ENCODE measurements around the gene RPLP2. TPM values are rescaled to one million over a fixed set of nuclear protein-coding genes. Genes with fewer than 3 reads are reported as not detected.

The RPLP2 gene
- total RNA-seq, 1 experiment from 2014 or later: 1,145 TPM

DNA sequence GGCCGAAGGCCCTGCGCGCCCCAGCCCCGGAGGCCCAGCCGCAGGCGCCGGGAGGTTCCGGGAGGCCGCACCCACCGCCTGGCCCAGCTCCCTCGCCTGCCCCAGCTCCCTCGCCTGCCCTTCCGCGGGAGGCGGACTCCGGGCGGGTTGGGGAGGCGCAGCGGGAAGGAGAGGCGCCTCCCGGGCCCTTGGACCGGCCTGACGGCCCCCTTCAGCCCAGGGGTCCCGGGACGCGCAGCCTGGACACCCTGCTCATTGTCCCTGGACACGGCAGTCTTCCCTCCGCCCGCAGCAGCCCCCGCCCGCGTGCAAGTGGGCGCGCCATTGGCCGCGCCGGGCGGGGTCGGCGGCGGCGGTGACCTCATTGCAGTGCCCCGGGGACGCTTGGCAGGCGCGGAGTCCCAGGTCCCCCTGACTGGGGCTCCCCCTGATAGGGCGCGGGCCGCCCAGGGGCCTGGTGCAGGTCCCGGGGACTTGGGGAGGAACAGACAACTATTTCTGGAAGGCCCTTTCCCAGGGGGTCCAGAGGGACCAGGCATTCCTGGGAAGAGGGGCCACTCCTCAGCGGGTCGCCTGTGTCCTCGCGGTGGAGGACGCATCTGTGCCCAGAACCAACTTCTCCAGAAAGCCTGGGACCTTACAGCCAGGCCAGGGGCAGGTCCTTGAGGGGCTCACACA, 23.5 kb downstream of the RPLP2 start:
- DNase-seq (ENCODE audit: low read depth): no peak

DNA sequence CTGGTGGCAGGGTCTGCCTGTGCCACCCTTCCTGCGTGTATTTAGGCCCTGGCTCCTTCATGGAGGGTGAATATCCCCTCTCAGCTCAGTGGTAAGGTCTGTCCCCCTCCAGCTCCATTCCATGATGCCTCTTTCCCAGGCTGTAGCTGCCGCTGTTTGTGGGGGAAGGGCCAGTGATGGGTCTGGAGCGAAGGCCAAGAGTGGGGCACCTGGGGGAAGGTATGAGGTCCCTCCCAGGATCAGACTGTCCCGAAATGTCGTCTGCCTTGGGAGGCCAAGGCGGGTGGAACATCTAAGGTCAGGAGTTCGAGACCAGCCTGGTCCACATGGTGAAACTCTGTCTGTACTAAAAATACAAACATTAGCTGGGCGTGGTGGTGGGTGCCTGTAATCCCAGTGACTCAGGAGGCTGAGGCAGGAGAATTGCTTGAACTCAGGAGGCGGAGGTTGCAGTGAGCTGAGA, 24.1 kb downstream of the RPLP2 start:
- DNase-seq (ENCODE audit: low read depth): peak; percentile 59

GRCh38 chr11:834371-835316, 24.9 kb downstream of the RPLP2 start:
- peak; percentile 98 for DNase-seq (ENCODE audit: low read depth)

GRCh38 chr11:836274-836673, 26.5 kb downstream of the RPLP2 start:
- no peak for DNase-seq (ENCODE audit: low read depth)

- no peak for DNase-seq (ENCODE audit: low read depth)
These were observed 26.9 kb downstream of the RPLP2 start for GRCh38 chr11:836700-837099.

- peak; percentile 75 for DNase-seq (ENCODE audit: low read depth)
These were observed 27.6 kb downstream of the RPLP2 start for GRCh38 chr11:837189-837989.

DNA sequence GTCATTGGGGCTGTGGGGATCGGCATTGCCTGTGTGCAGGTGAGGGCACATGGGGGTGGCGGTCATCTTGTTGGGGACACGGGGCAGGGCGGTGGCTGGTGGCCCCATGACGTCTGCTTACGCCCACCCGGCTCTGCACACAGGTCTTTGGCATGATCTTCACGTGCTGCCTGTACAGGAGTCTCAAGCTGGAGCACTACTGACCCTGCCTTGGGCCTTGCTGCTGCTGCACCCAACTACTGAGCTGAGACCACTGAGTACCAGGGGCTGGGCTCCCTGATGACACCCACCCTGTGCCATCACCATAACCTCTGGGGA, 28.2 kb downstream of the RPLP2 start:
- no peak for DNase-seq (ENCODE audit: low read depth)

- DNase-seq (ENCODE audit: low read depth): no peak
These were observed 28.9 kb downstream of the RPLP2 start for GRCh38 chr11:838441-839279.

- DNase-seq (ENCODE audit: low read depth): no peak
These were observed 29.5 kb downstream of the RPLP2 start for GRCh38 chr11:839280-839623.

DNA sequence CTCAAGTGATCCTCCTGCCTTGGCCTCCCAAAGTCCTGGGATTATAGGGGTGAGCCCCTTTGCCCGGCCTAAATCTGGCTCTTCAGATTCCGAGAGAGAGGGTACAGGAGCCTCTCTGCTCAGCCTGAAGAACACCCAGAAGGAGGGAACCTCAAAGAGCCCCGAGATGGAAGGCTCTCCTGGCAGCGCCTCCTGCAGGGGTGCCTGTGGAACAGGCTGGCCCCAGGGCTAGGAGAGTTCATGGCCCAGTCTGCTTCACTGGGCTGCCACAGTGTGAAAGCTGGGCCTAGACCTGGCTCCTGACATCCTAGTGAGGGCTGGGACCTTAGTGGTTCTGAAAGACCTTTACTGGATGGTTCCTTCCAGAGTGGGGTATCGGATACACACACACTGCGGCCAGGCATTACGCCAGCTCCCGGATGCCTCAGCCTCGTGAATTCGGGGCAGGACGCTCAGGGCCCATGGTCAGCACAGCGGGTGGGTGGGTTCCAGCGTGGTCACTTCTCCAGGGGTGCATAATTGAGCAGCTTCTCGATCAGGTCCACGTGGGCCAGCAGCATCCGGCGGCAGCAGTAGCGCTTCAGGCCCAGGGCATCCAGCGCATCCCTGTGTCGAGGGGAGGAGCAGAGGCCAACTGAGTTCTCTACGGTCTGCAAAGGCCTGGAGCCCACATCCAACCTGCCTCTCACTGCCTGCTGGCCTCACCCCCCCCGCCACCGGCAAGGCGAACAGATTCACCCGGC, 30.3 kb downstream of the RPLP2 start:
- no peak for DNase-seq (ENCODE audit: low read depth)

GRCh38 chr11:841981-842369, 32.2 kb downstream of the RPLP2 start:
- no peak for DNase-seq (ENCODE audit: low read depth)

DNA sequence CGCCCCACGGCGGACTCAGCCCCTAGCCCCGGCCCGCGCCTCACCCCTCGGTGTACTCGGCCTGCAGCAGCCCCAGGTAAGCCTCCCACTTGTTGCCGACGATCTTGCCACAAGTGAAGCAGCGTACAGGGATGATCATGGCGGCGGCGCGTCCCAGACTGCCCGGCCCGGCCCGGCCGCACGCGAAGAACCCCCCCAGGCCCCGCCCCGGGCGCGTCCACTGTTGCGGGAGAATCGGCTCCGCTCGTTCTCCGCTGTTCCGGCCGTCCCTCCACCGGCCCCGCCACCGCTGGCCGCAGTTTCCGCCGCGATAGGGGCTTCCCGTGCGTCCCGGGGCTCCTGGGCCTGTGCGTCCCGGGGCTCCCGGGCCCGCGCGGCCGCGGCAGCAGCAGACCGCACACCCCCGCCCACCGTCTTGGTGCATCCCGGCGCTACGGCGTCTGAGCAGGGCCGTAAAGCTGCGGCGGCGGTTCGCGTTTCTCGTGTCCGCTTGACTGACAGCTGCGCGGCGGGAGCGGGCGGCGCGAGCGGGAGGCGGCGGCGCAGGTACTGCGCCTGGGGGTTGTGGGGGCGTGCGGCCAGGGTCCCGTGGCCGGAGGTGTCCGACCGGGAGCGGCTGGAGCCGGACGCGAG, 32.7 kb downstream of the RPLP2 start, which contains the start of the genes POLR2L and TSPAN4:
Gene POLR2L, minus strand, starts transcription at position 160 of the 633 bp plus-strand sequence. Its CDS starts 21 bp downstream, at position 139.
Gene TSPAN4, plus strand, starts transcription at position 483 of the 633 bp plus-strand sequence. CDS start 7,453 bp downstream, outside the sequence.
- peak; percentile 76 for DNase-seq (ENCODE audit: low read depth)

DNA sequence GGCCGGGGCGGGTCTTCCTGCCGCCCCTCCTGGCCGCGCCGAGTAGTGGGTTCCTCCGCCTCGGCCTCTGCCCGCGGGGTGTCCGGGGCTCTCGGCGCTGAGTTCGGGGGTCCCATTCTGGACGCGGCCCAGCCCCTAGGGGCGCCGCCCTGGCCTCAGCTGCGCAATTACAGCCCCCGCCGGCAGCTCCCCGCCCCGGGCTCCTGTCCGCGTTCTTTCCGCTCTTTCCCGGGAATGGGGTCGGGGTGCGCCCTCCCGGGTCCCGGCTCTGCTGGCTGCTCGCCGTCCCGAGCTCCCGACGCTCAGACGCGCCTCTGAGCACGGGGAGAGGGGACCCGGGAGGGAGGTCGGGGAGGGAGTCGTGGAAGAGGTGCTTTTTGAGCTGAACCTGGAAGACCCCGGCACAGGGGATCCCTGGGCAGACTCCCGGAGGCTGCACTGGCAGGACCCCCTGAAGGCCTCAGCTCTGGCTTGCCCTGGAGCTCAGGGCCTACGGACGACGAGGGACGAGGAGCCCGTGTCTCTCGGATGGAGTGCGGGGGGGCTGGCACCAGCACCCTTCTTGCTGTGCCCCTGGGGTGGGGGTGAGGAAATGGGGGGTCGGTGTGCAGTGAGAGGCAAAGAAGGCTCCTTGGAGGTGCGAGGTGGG, 33.4 kb downstream of the RPLP2 start:
- no peak for DNase-seq (ENCODE audit: low read depth)

- DNase-seq (ENCODE audit: low read depth): peak; percentile 96
These were observed 34.3 kb downstream of the RPLP2 start for GRCh38 chr11:843818-844692.

- DNase-seq (ENCODE audit: low read depth): peak; percentile 92
These were observed 35.2 kb downstream of the RPLP2 start for GRCh38 chr11:844693-845644.

GRCh38 chr11:845872-846495, 36.2 kb downstream of the RPLP2 start:
- DNase-seq (ENCODE audit: low read depth): no peak

All from HT1080 (cell line).